HS-5 (cell line): ENCODE data around the gene MKRN1.
"Not testable (repeated sequence)": the region's sequence is repeated elsewhere in the genome, so short reads cannot be mapped to it uniquely, and the experiment has no call there.

Experiments used
- DNase-seq: peaks from one replicate; pipeline ENCODE4 v3.0.0-alpha.2; 2012; ENCODE audit warnings: low read depth

The MKRN1 gene

GRCh38 chr7:140435252-140435895 is 43.9 kb downstream of the MKRN1 start:
- DNase-seq, result no peak

GRCh38 chr7:140433396-140433795 is 45.9 kb downstream of the MKRN1 start:
- no peak for DNase-seq

GRCh38 chr7:140426130-140426529 is 53.2 kb downstream of the MKRN1 start:
- no peak for DNase-seq

- no peak for DNase-seq
Measured at GRCh38 chr7:140425718-140426117, 53.6 kb downstream of the MKRN1 start.

- DNase-seq, result no peak
Measured at GRCh38 chr7:140423501-140423900, 55.8 kb downstream of the MKRN1 start.

GRCh38 chr7:140421521-140421920 is 57.8 kb downstream of the MKRN1 start:
- DNase-seq, result no peak

- no peak for DNase-seq
Measured at GRCh38 chr7:140418653-140419052, 60.7 kb downstream of the MKRN1 start.

GRCh38 chr7:140418156-140418472 is 61.2 kb downstream of the MKRN1 start:
- not testable (repeated sequence) for DNase-seq

- DNase-seq, result no peak
Measured at GRCh38 chr7:140417456-140418155, 61.7 kb downstream of the MKRN1 start.

- DNase-seq, result no peak
Measured at GRCh38 chr7:140416560-140416959, 62.7 kb downstream of the MKRN1 start.

GRCh38 chr7:140415816-140416215 is 63.5 kb downstream of the MKRN1 start:
- DNase-seq, result not testable (repeated sequence)

GRCh38 chr7:140415361-140415760 is 63.9 kb downstream of the MKRN1 start:
- DNase-seq, result no peak

GRCh38 chr7:140404565-140405065 is 74.7 kb downstream of the MKRN1 start:
- no peak for DNase-seq

GRCh38 chr7:140403878-140404564 is 75.3 kb downstream of the MKRN1 start, which contains the start of gene RAB19:
RAB19 (plus strand) TSS chr7:140404058; CDS start chr7:140407647, 3,589 bp downstream.
- DNase-seq, result no peak
